Measurements from ENCODE around the gene CD82. TPM values are rescaled to one million over a fixed set of nuclear protein-coding genes. Genes with fewer than 3 reads are reported as not detected.
A peak's percentile ranks its signal among the peaks of the same experiment; 100 is the strongest.

The CD82 gene
- total RNA-seq, 5 donors from 2014 or later (not counting 1 experiment from before 2014, with no cell fraction given): 53.4 to 99.6 (median 69.0) TPM

DNA sequence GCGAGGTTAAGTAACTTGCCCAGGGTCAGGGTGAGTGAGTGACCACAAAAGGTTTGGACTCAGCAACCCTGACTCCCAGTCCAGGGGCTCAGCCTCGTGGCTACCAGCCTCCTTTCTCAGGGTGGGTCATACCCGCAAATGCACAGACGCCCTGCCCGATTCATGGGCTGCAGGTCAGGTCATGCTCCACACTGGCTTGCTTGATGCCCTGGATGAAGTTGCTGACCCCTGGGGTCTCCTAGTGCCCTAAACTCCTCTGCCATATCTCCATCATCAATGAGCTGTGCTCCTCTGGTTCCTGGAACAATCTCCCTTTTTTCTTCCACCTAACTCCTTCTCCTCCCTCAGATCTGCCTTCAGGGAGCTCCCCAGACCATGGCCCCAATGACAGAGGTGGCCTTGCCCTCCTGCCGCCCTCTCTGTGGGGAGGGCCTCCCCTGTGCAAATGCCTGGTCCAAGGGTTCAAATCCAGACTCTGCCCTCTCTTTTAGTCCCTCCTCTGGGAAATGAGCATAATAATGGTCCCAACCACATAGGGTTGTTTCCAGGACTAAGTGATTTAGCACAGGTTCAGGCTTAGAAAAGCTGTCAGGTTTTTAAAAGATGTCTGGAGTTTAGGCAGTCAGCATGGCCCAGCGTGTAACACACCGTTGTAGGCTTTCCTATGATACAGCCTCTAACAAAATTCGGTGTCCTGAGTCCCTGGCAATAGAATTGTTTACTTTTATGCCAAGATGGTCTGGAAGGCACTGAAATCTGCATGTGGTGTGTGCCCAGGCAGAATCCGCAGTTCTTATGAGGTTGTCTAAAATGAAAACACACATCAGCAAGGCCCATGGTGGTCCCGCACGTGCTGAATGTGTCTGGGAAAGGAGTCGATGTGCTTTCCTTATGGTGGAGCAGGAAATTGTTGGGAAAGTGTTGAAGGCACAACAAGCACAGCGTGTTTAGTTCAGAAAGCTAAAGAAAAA lies 63.6 kb downstream of the CD82 start:
- POLR2A ChIA-PET: interaction anchor here in 1 of 2 donors (0.6 kb wide), 1 partner anchor 966 kb away, joined by 3 read pairs; no protein-coding TSS in a partner anchor
- Histone ChIP-seq H3K4me3 (ENCODE audit: control insufficient read depth in 1 of 2, extremely low read depth in 1 of 2, low read length in 1 of 2) (no peak overlapping the region), H3K9me3 (no peaks in the 10 kb centered on the region), H3K4me1 (ENCODE audit: control insufficient read depth in 1 of 2, extremely low read depth in 1 of 2, insufficient read depth in 2 of 2, low read length in 2 of 2) (peaks cover 0 to 3% of the 10 kb centered on the region in 2 experiments), H3K27me3 (replicated peaks in 1 of 2; ENCODE audit: control insufficient read depth in 2 of 2, extremely low read depth in 1 of 2, insufficient read depth in 2 of 2, low read length in 1 of 2) (peaks cover 0 to 18% of the 10 kb centered on the region in 2 experiments), H3K27ac (ENCODE audit: low read length) (no peak overlapping the region), H3K36me3 (ENCODE audit: control insufficient read depth in 2 of 2, extremely low read depth in 1 of 2, insufficient read depth in 1 of 2, low read length in 1 of 2) (no peaks in the 10 kb centered on the region)
- 88% methylated on average over 13 of the region's 14 CpGs for WGBS (ENCODE audit: insufficient coverage)
- Mint-ChIP-seq H3K27me3 (peaks cover 0 to 8% of the 10 kb centered on the region in 2 donors), H3K4me1 (peaks cover 8 to 25% (median 13%) of the 10 kb centered on the region in 3 donors), H3K4me3 (no peak overlapping the region), H3K9me3 (no peaks in the 10 kb centered on the region), H3K27ac (no peak overlapping the region), H3K36me3 (peaks cover 4% of the 10 kb centered on the region)
- peak in 2 of 35 experiments; percentile 1 to 20 for DNase-seq
- no peak for ATAC-seq (replicated peaks in 1 of 4)
- CTCF ChIA-PET: interaction anchor here (0.5 to 0.7 kb wide), 3 partner anchors 73 to 485 kb away, joined by 3 to 4 read pairs (median 3); no protein-coding TSS in a partner anchor

DNA sequence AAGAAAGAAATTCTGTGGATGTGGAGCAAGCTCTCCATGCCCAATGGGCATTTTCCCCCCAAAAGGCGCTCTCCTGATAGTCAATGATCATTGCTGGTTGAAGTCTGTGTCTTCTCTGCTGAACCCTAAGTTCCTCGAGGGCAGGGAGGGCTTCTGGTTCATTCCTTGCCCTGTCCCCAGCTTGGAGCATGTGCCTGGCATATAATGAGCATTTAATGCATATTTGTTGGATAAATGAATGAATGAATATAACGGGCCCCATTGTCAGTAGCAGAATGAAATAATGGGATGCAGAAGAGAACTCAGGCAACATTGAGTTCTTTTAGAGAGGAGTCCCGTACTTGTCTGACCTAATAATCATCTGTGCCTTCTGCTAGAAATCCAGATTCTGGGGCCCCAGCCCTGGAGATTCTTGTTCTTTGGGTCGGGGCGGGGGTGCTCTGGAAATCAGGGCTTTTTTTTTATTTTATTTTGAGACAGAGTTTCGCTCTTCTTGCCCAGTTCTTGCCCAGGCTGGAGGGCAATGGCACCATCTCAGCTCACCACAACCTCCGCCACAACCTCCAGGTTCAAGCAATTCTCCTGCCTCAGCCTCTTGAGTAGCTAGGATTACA lies 64.4 kb downstream of the CD82 start:
- peaks cover 0 to 26% of the 10 kb centered on the region in 2 experiments for H3K27me3 ChIP-seq (replicated peaks in 1 of 2; ENCODE audit: control insufficient read depth in 2 of 2, extremely low read depth in 1 of 2, insufficient read depth in 2 of 2, low read length in 1 of 2)
- peaks cover 0 to 5% of the 10 kb centered on the region in 2 experiments for H3K4me1 ChIP-seq (ENCODE audit: control insufficient read depth in 1 of 2, extremely low read depth in 1 of 2, insufficient read depth in 2 of 2, low read length in 2 of 2)
- ChIA-PET POLR2A (interaction anchor here in 1 of 2 donors (0.6 kb wide), 1 partner anchor 966 kb away, joined by 3 read pairs; no protein-coding TSS in a partner anchor), CTCF (interaction anchor here in 1 of 2 donors (0.7 kb wide), 1 partner anchor 369 kb away, joined by 3 read pairs; no protein-coding TSS in a partner anchor)
- H3K4me1 Mint-ChIP-seq: peaks cover 8 to 17% (median 15%) of the 10 kb centered on the region in 3 donors
- H3K36me3 Mint-ChIP-seq: peaks cover 4% of the 10 kb centered on the region
- H3K9me3 Mint-ChIP-seq: no peaks in the 10 kb centered on the region
- H3K4me3 Mint-ChIP-seq: no peak overlapping the region
- no peak overlapping the region for H3K4me3 ChIP-seq (ENCODE audit: control insufficient read depth in 1 of 2, extremely low read depth in 1 of 2, low read length in 1 of 2)
- 54% methylated on average over 3 of the region's 8 CpGs for WGBS (ENCODE audit: insufficient coverage)
- no peaks in the 10 kb centered on the region for H3K36me3 ChIP-seq (ENCODE audit: control insufficient read depth in 2 of 2, extremely low read depth in 1 of 2, insufficient read depth in 1 of 2, low read length in 1 of 2)
- H3K27ac Mint-ChIP-seq: no peak overlapping the region
- no peak for ATAC-seq (replicated peaks in 1 of 4)
- H3K9me3 ChIP-seq: no peaks in the 10 kb centered on the region
- DNase-seq: no peak
- peaks cover 0 to 11% of the 10 kb centered on the region in 2 donors for H3K27me3 Mint-ChIP-seq
- no peak overlapping the region for H3K27ac ChIP-seq (ENCODE audit: low read length)

DNA sequence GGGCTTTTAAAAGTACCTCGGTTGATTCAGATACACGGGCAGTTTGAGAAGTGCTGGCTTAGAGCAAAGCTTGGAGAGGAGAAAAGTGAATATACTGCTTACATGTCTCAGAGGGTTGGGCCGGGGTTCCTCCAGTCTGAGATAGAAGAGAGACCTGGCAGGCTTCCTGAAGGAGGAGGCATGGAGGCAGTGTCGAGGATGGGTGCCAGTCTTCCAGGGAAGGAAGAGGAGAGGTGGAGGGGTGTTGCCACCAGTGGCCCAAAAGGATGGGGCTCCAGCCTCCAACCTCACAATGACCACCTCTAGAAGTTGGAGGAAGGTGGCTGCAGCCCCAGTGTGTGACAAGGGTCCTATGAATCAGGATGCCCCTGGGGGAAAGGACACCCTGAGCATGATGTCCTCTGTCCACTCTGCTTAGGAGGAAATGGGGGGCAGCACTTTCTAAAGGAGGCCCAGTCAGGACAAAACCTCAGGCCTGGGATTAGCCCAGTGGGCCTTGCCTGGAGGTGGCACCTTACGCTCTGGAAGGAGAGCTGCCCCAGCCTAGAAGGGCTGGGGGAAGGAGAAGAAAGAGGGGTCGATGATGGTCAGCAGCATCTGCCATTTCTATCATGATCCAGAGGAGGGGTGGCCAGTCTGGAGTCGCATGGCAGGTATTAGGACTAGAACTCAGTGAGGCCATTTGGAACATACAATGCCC lies 65.2 kb downstream of the CD82 start:
- Histone ChIP-seq H3K27me3 (replicated peaks in 1 of 2; ENCODE audit: control insufficient read depth in 2 of 2, extremely low read depth in 1 of 2, insufficient read depth in 2 of 2, low read length in 1 of 2) (peaks cover 0 to 35% of the 10 kb centered on the region in 2 experiments), H3K27ac (ENCODE audit: low read length) (no peak overlapping the region), H3K9me3 (no peaks in the 10 kb centered on the region), H3K4me1 (ENCODE audit: control insufficient read depth in 1 of 2, extremely low read depth in 1 of 2, insufficient read depth in 2 of 2, low read length in 2 of 2) (peaks cover 0 to 5% of the 10 kb centered on the region in 2 experiments), H3K36me3 (ENCODE audit: control insufficient read depth in 2 of 2, extremely low read depth in 1 of 2, insufficient read depth in 1 of 2, low read length in 1 of 2) (no peaks in the 10 kb centered on the region), H3K4me3 (ENCODE audit: control insufficient read depth in 1 of 2, extremely low read depth in 1 of 2, low read length in 1 of 2) (no peak overlapping the region)
- WGBS (ENCODE audit: insufficient coverage): no CpG with 5 or more reads among the region's 7 CpGs
- H3K4me1 Mint-ChIP-seq: peaks cover 8 to 17% (median 17%) of the 10 kb centered on the region in 3 donors
- H3K27ac Mint-ChIP-seq: no peak overlapping the region
- ChIA-PET CTCF (no interaction called here), POLR2A (no interaction called here)
- H3K4me3 Mint-ChIP-seq: no peak overlapping the region
- ATAC-seq (replicated peaks in 1 of 4) (no peak), DNase-seq (peak in 2 of 35 experiments; percentile 11 to 17)
- H3K36me3 Mint-ChIP-seq: peaks cover 4% of the 10 kb centered on the region
- no peaks in the 10 kb centered on the region for H3K9me3 Mint-ChIP-seq
- peaks cover 4 to 15% of the 10 kb centered on the region in 2 donors for H3K27me3 Mint-ChIP-seq

DNA sequence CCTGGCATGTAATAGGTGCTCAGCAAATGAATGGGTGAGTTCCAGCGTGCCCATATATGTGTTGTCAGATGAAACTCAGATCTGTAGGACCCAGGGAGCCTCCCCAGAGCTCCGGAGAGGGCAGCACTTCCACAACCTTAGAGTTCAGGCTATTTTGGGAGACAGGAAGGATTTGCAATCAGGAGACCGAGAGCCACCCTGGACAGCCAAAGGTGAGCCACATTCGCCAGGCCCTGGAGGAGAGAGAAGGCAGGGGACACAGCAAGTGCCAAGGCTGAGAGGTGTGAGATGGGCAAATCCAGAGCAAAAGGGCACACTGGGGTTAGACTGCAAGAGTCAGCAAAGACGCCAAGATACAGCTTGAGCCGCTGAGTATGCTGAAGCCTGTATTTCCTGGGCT lies 66.4 kb downstream of the CD82 start:
- peaks cover 0 to 5% of the 10 kb centered on the region in 2 experiments for H3K4me1 ChIP-seq (ENCODE audit: control insufficient read depth in 1 of 2, extremely low read depth in 1 of 2, insufficient read depth in 2 of 2, low read length in 2 of 2)
- ChIA-PET POLR2A (no interaction called here), CTCF (interaction anchor here in 1 of 2 donors (0.5 kb wide), 1 partner anchor 8 kb away, joined by 3 read pairs; no protein-coding TSS in a partner anchor)
- H3K9me3 ChIP-seq: no peaks in the 10 kb centered on the region
- H3K27ac ChIP-seq (ENCODE audit: low read length): no peak overlapping the region
- H3K27me3 ChIP-seq (replicated peaks in 1 of 2; ENCODE audit: control insufficient read depth in 2 of 2, extremely low read depth in 1 of 2, insufficient read depth in 2 of 2, low read length in 1 of 2): peaks cover 0 to 35% of the 10 kb centered on the region in 2 experiments
- 82% methylated on average over 5 of the region's 6 CpGs for WGBS (ENCODE audit: insufficient coverage)
- peak in 2 of 35 experiments; percentile 3 to 13 for DNase-seq
- ATAC-seq (replicated peaks in 1 of 4): no peak
- Mint-ChIP-seq H3K36me3 (no peaks in the 10 kb centered on the region), H3K27ac (no peak overlapping the region), H3K9me3 (no peaks in the 10 kb centered on the region), H3K4me1 (peaks cover 8 to 17% (median 17%) of the 10 kb centered on the region in 3 donors), H3K4me3 (no peak overlapping the region), H3K27me3 (peaks cover 8 to 19% of the 10 kb centered on the region in 2 donors)
- no peak overlapping the region for H3K4me3 ChIP-seq (ENCODE audit: control insufficient read depth in 1 of 2, extremely low read depth in 1 of 2, low read length in 1 of 2)
- no peaks in the 10 kb centered on the region for H3K36me3 ChIP-seq (ENCODE audit: control insufficient read depth in 2 of 2, extremely low read depth in 1 of 2, insufficient read depth in 1 of 2, low read length in 1 of 2)

DNA sequence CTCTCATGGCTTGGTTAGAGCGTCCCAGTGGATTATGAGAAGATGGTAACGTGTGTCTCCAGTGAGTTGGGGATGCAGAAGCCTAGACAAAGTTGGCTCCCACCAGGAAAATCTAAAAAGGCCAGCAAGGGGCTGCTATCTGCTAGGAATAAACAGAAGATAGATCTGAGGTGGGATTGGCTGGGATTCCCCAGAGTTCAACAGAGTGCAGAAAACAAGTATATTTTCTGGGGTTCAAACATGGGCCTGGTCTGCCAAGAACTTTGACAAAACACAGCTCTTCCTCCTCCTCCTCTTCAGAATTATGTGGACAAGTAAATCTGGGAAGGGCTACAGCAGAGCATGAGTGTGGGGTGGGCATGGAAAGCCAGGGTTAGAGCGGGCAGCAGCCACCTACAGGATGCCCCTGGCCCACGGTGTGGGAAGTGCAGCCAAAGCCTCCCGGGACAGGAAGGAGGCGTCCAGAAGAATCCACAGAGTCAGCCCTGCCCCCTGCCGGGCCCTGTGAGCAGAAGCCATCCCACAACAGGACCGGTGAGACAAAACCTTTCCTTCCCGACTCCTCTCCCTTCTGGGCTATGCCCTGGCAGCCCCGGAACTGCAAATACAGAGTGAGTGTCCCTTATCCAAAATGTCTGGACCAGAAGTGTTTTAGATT lies 67.1 kb downstream of the CD82 start:
- ATAC-seq (replicated peaks in 1 of 4): peak in 3 of 4 experiments; percentile 37 to 64 (median 38)
- no peaks in the 10 kb centered on the region for H3K9me3 ChIP-seq
- Mint-ChIP-seq H3K4me3 (no peak overlapping the region), H3K36me3 (no peaks in the 10 kb centered on the region), H3K9me3 (no peaks in the 10 kb centered on the region), H3K27me3 (peaks cover 8 to 23% of the 10 kb centered on the region in 2 donors), H3K27ac (no peak overlapping the region), H3K4me1 (peaks cover 8 to 17% (median 17%) of the 10 kb centered on the region in 3 donors)
- no peaks in the 10 kb centered on the region for H3K36me3 ChIP-seq (ENCODE audit: control insufficient read depth in 2 of 2, extremely low read depth in 1 of 2, insufficient read depth in 1 of 2, low read length in 1 of 2)
- H3K27ac ChIP-seq (ENCODE audit: low read length): no peak overlapping the region
- 68% methylated on average over 4 of the region's 10 CpGs for WGBS (ENCODE audit: insufficient coverage)
- ChIA-PET CTCF (no interaction called here), POLR2A (no interaction called here)
- H3K4me1 ChIP-seq (ENCODE audit: control insufficient read depth in 1 of 2, extremely low read depth in 1 of 2, insufficient read depth in 2 of 2, low read length in 2 of 2): peaks cover 0 to 5% of the 10 kb centered on the region in 2 experiments
- DNase-seq: peak in 7 of 35 experiments; percentile 13 to 49 (median 24)
- H3K27me3 ChIP-seq (replicated peaks in 1 of 2; ENCODE audit: control insufficient read depth in 2 of 2, extremely low read depth in 1 of 2, insufficient read depth in 2 of 2, low read length in 1 of 2): peaks cover 0 to 35% of the 10 kb centered on the region in 2 experiments
- H3K4me3 ChIP-seq (ENCODE audit: control insufficient read depth in 1 of 2, extremely low read depth in 1 of 2, low read length in 1 of 2): no peak overlapping the region
